DMS53 (cell line): ENCODE measurements around the gene ADGRF1.
"Not testable (repeated sequence)": the region's sequence is repeated elsewhere in the genome, so short reads cannot be mapped to it uniquely, and the experiment has no call there.

Source experiments
- DNase-seq: peaks from one replicate; lab custom pipeline; 2025; lab: John Stamatoyannopoulos, UW

ADGRF1 gene

GRCh38 chr6:47022191-47022590 lies 19.9 kb downstream of the ADGRF1 start:
- no peak for DNase-seq

GRCh38 chr6:47019941-47020340 lies 22.2 kb downstream of the ADGRF1 start:
- no peak for DNase-seq

- no peak for DNase-seq
Observed at GRCh38 chr6:47016909-47017308, 25.2 kb downstream of the ADGRF1 start.

GRCh38 chr6:47016261-47016660 lies 25.9 kb downstream of the ADGRF1 start:
- no peak for DNase-seq

- DNase-seq: no peak
Observed at GRCh38 chr6:47014401-47014800, 27.7 kb downstream of the ADGRF1 start.

GRCh38 chr6:47009583-47009982 lies 32.5 kb downstream of the ADGRF1 start:
- DNase-seq: peak; percentile 7

- DNase-seq: no peak
Observed at GRCh38 chr6:47008397-47008763, 33.8 kb downstream of the ADGRF1 start.

GRCh38 chr6:47007657-47008396 lies 34.3 kb downstream of the ADGRF1 start:
- no peak for DNase-seq

GRCh38 chr6:47005486-47005885 lies 36.6 kb downstream of the ADGRF1 start:
- DNase-seq: no peak

GRCh38 chr6:47004463-47004862 lies 37.7 kb downstream of the ADGRF1 start:
- no peak for DNase-seq

GRCh38 chr6:47000842-47001241 lies 41.3 kb downstream of the ADGRF1 start:
- no peak for DNase-seq

- DNase-seq: no peak
Observed at GRCh38 chr6:46998436-46999017, 43.6 kb downstream of the ADGRF1 start.

- no peak for DNase-seq
Observed at GRCh38 chr6:46997646-46998045, 44.5 kb downstream of the ADGRF1 start.

GRCh38 chr6:46996860-46997641 lies 45.1 kb downstream of the ADGRF1 start:
- peak; percentile 43 for DNase-seq

- DNase-seq: no peak
Observed at GRCh38 chr6:46994933-46995332, 47.2 kb downstream of the ADGRF1 start.

- DNase-seq: peak; percentile 43
Observed at GRCh38 chr6:46993846-46994245, 48.3 kb downstream of the ADGRF1 start.

GRCh38 chr6:46992391-46992790 lies 49.7 kb downstream of the ADGRF1 start:
- not testable (repeated sequence) for DNase-seq

- DNase-seq: peak; percentile 88
Observed at GRCh38 chr6:46990818-46991510, 51.2 kb downstream of the ADGRF1 start.

- no peak for DNase-seq
Observed at GRCh38 chr6:46990031-46990644, 52.0 kb downstream of the ADGRF1 start.

- no peak for DNase-seq
Observed at GRCh38 chr6:46989398-46989797, 52.7 kb downstream of the ADGRF1 start.

- peak; percentile 64 for DNase-seq
Observed at GRCh38 chr6:46985943-46986342, 56.2 kb downstream of the ADGRF1 start.

GRCh38 chr6:46983007-46983411 lies 59.1 kb downstream of the ADGRF1 start:
- peak; percentile 67 for DNase-seq
